ENCODE measurements around the gene KNL1.

Gene KNL1

GRCh38 chr15:40554161-40554525, 39.9 kb upstream of the KNL1 start:
- DNase-seq (ENCODE audit: low spot score), result no peak
- Histone ChIP-seq H3K4me3 (no peak overlapping the region), H3K27ac (no peak overlapping the region)
- TF ChIP-seq, protein P1, sequence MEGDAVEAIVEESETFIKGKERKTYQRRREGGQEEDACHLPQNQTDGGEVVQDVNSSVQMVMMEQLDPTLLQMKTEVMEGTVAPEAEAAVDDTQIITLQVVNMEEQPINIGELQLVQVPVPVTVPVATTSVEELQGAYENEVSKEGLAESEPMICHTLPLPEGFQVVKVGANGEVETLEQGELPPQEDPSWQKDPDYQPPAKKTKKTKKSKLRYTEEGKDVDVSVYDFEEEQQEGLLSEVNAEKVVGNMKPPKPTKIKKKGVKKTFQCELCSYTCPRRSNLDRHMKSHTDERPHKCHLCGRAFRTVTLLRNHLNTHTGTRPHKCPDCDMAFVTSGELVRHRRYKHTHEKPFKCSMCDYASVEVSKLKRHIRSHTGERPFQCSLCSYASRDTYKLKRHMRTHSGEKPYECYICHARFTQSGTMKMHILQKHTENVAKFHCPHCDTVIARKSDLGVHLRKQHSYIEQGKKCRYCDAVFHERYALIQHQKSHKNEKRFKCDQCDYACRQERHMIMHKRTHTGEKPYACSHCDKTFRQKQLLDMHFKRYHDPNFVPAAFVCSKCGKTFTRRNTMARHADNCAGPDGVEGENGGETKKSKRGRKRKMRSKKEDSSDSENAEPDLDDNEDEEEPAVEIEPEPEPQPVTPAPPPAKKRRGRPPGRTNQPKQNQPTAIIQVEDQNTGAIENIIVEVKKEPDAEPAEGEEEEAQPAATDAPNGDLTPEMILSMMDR (IDR thresholded peaks at IDR 0.05), result no peak

DNA sequence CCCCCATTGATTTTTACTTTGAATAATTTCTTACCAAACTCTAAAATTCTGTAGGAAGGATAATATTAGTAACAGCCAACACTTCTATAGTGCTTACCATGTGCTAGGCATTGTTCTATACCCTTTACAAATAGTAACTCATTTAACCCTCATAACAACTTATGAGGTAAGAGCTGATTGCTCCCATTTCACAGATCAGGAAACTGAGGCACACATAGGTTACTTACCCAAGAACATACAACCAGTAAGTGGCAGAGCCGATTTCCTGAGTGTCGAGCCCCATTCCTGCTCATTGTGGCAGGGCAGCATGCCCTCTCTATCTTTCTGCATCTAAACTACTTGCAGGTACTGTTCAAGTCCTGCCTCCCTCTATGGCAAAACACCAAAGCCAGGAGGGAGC, 38.2 kb upstream of the KNL1 start:
- H3K27ac ChIP-seq, result no peak overlapping the region
- TF ChIP-seq, protein P1 (IDR thresholded peaks at IDR 0.05), result no peak
- H3K4me3 ChIP-seq, result no peak overlapping the region
- no peak for DNase-seq (ENCODE audit: low spot score)

GRCh38 chr15:40558952-40559742, 34.9 kb upstream of the KNL1 start:
- Histone ChIP-seq H3K4me3 (no peak overlapping the region), H3K27ac (no peak overlapping the region)
- DNase-seq (ENCODE audit: low spot score), result no peak
- TF ChIP-seq, protein P1 (IDR thresholded peaks at IDR 0.05), result no peak

- Histone ChIP-seq H3K27ac (no peak overlapping the region), H3K4me3 (no peak overlapping the region)
- no peak for DNase-seq (ENCODE audit: low spot score)
- TF ChIP-seq, protein P1 (IDR thresholded peaks at IDR 0.05), result no peak
Measured at GRCh38 chr15:40562691-40563090, 31.4 kb upstream of the KNL1 start.

- Histone ChIP-seq H3K4me3 (no peak overlapping the region), H3K27ac (no peak overlapping the region)
- DNase-seq (ENCODE audit: low spot score), result no peak
- TF ChIP-seq, protein P1 (IDR thresholded peaks at IDR 0.05), result no peak
Measured at GRCh38 chr15:40563426-40563825, 30.6 kb upstream of the KNL1 start.

DNA sequence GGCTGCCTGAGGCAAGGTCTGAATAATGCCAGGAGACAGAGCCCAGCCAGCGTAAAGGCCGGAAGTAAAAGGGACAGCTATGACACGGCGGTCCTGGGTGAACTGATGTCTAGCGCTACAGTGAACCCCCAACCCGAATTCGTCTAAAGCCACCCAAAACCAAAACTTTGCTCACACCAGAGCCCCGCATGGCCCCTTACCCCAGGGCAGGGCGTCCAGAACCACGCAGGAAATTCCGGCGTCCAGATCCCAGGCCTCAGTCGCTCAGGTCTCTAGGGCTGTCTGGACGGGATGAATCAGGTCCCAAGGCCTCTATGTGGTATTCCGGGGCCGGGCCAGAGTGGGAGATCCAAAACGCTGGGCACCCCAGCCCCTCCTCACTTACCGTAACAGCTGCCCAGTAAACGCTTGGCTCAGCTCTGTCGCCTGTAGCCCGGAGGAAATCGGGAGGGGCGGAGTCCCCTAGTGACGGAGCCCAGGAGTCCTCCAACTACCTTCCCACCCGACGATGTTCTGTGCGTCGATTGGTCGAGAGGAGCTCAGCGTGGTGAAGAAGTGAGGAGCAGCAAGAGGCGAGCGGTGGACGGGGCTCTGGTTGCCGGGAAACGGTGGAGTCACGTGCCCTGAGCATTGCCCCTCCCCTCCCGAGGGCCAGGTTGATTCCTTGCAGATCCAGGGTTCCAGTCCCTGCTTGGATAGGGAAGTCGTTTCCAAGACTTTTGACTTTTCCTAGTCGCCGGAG, 29.3 kb upstream of the KNL1 start, which contains the start of gene CCDC32:
Gene CCDC32, minus strand, starts transcription at position 452 of the 742 bp plus-strand sequence. CDS start 2,027 bp downstream, outside the sequence.
- Histone ChIP-seq H3K4me3 (peak within 1 kb of the TSS; percentile 88), H3K27ac (peak within 1 kb of the TSS; percentile 88 to 96)
- TF ChIP-seq, protein P1 (IDR thresholded peaks at IDR 0.05), result no peak
- peak; percentile 100 for DNase-seq (ENCODE audit: low spot score)
